Testis (tissue), 2 donors: Measurements from ENCODE around the gene CACNA1I.
"Not testable (repeated sequence)": the region's sequence is repeated elsewhere in the genome, so short reads cannot be mapped to it uniquely, and the experiment has no call there.

Experiments
- CTCF ChIP-seq, 3 experiments: fragments of 450-650 bp in 2 of 3; fragments of 200-600 bp in 1 of 3; sonication (generic) in 1 of 3; IDR thresholded peaks; one replicate each; pipeline ENCODE4 v1.5.1; 2016 to 2019; ENCODE audit warnings: antibody characterized with exemption in 3 of 3, mild to moderate bottlenecking in 2 of 3, moderate library complexity in 1 of 3
- POLR2A ChIP-seq: fragments of 450-650 bp; IDR thresholded peaks from one replicate; pipeline ENCODE4 v1.6.1; 2017; ENCODE audit warnings: antibody characterized with exemption, mild to moderate bottlenecking, moderate library complexity

- TF ChIP-seq POLR2A; CTCF (IDR thresholded peaks at IDR 0.05): not testable (repeated sequence)
Measured at GRCh38 chr22:39734046-39734445, 163.5 kb downstream of the CACNA1I start.
